ENCODE measurements around the gene MCRIP1. TPM values are rescaled to one million over a fixed set of nuclear protein-coding genes. Genes with fewer than 3 reads are reported as not detected.

MCRIP1 gene
- polyA plus RNA-seq, 1 donor: 60.9 TPM

DNA sequence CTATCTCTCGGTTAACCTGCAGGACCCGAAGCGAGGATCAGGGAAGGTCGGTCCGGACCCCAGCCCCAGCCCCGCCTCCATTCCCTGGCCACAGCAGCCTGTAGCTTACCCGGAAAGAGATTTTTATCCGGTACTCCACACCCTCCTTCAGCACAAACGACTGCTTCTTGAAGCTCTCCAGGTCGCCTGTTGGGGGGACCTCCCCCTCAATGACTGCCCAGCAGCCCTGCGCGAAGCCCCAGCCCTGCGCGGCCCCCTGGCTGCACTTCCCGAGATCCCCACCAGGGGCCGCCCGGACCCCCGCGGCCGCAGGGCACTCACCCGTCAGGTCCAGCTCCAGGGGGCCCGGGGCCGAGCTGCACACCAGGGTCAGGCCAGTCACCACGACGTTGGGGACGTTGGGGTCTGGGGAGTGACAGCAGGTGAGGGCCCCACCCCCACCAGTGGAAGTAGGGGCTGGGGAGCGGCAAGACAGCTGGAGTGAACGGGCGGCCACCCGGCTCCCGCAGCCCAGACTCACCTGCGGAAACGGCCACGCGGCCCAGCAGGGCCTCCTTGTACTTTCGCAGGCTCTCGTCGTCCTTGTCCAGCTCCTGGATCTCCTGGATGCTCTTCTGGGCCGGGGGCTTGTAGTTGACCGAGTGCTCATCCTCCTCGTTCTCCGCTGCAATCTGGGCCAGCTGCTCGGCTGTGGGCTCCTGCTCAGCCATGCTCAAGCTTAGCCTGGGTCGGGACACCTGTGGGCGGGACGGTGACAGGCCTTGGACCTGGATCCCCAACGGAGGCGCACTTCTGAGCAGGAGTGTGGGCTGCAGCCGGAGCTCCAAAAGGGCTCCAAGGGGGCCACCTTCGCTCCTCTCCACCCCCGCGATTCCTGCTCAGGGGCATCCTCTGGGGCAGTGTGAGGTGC is 36.4 kb upstream of the MCRIP1 start:
- no peaks in the 10 kb centered on the region for H3K27me3 ChIP-seq (ENCODE audit: control insufficient read depth, insufficient read depth, low read length)
- H3K27ac ChIP-seq (ENCODE audit: low read length): peak overlapping the region; percentile 89
- peak overlapping the region; percentile 85 for H3K4me3 ChIP-seq (ENCODE audit: low read length)
- peaks cover 13% of the 10 kb centered on the region for H3K9me3 ChIP-seq (ENCODE audit: control insufficient read depth, low read depth, low read length)
- no CpG with 5 or more reads among the region's 52 CpGs for WGBS (ENCODE audit: insufficient coverage, low lambda C conversion rate)
- H3K36me3 ChIP-seq (ENCODE audit: control insufficient read depth, insufficient read depth, low read length): peaks cover 42% of the 10 kb centered on the region
- peak in 1 of 2 donors; percentile 48 for DNase-seq
- peaks cover 59% of the 10 kb centered on the region for H3K4me1 ChIP-seq (ENCODE audit: control insufficient read depth, insufficient read depth, low read length)

DNA sequence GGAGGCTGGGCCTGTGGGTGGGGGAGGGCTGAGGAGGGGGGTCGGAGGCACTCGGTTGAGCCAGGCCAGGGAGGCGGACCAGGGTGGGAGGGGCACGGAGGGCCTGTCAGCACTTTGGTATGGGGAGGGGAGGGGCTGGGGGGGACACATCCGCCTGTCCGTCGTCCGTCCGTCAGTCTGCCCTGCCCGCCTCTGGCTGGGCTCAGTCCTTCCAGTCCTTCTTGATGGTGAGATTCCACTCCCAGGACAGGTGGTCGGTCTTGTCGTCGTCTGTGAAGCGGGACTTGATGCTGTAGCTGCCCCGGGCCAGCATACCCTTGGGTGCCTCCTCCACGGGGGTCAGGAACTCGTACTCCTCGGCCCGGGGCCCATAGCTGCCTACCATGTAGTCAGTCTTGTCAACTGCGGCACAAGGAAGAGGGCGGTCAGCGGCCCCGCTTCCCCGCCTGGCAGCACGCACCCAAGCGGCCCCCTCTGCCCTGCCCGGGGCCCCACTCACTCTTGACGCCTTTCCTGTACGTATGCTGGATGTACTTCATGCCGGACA is 35.7 kb upstream of the MCRIP1 start:
- no CpG with 5 or more reads among the region's 30 CpGs for WGBS (ENCODE audit: insufficient coverage, low lambda C conversion rate)
- peak in 1 of 2 donors; percentile 33 for DNase-seq

DNA sequence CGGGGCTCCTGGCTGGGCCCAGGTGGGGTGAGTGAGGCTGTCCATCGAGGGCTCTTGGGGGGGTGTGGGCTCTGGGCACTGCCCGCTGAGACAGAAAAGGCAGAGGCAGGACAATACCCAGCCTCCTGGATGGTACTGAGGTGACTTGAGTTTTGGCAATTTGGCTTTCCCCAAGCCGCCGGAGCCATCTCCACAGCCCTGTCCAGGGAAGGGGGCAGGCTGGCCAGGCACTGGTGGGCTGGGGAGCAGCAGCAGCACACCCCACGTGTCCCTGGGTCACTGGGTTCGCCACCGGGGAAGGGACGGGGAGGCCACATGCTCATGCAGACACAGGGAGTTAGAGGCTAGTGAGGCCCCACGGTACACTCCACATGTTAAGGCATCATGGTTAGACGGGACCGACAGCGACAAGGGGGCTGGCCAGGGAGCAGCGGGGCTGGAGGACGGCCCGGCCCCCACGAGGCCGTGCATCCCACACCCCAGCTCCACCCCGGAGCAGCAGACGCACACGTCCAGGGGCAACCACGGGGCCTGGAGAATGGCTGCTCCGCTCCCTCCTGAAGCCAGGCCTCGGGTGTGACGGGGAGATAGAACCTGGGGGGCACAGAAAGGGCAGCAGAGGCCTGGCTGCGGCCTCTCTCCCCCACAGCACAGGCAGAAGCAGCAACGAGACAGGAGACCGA is 35.0 kb upstream of the MCRIP1 start:
- Histone ChIP-seq H3K27me3 (ENCODE audit: control insufficient read depth, insufficient read depth, low read length) (no peaks in the 10 kb centered on the region), H3K36me3 (ENCODE audit: control insufficient read depth, insufficient read depth, low read length) (peaks cover 51% of the 10 kb centered on the region), H3K27ac (ENCODE audit: low read length) (peak overlapping the region; percentile 80), H3K9me3 (ENCODE audit: control insufficient read depth, low read depth, low read length) (peaks cover 13% of the 10 kb centered on the region), H3K4me1 (ENCODE audit: control insufficient read depth, insufficient read depth, low read length) (peaks cover 69% of the 10 kb centered on the region), H3K4me3 (ENCODE audit: low read length) (no peak overlapping the region)
- DNase-seq: peak in 1 of 2 donors; percentile 42
- WGBS (ENCODE audit: insufficient coverage, low lambda C conversion rate): no CpG with 5 or more reads among the region's 28 CpGs

More for the DNA sequence above, 35.7 kb upstream of the MCRIP1 start:
- Histone ChIP-seq H3K27me3 (ENCODE audit: control insufficient read depth, insufficient read depth, low read length) (no peaks in the 10 kb centered on the region), H3K4me1 (ENCODE audit: control insufficient read depth, insufficient read depth, low read length) (peaks cover 65% of the 10 kb centered on the region), H3K4me3 (ENCODE audit: low read length) (no peak overlapping the region), H3K9me3 (ENCODE audit: control insufficient read depth, low read depth, low read length) (peaks cover 13% of the 10 kb centered on the region), H3K27ac (ENCODE audit: low read length) (peak overlapping the region; percentile 89), H3K36me3 (ENCODE audit: control insufficient read depth, insufficient read depth, low read length) (peaks cover 48% of the 10 kb centered on the region)

DNA sequence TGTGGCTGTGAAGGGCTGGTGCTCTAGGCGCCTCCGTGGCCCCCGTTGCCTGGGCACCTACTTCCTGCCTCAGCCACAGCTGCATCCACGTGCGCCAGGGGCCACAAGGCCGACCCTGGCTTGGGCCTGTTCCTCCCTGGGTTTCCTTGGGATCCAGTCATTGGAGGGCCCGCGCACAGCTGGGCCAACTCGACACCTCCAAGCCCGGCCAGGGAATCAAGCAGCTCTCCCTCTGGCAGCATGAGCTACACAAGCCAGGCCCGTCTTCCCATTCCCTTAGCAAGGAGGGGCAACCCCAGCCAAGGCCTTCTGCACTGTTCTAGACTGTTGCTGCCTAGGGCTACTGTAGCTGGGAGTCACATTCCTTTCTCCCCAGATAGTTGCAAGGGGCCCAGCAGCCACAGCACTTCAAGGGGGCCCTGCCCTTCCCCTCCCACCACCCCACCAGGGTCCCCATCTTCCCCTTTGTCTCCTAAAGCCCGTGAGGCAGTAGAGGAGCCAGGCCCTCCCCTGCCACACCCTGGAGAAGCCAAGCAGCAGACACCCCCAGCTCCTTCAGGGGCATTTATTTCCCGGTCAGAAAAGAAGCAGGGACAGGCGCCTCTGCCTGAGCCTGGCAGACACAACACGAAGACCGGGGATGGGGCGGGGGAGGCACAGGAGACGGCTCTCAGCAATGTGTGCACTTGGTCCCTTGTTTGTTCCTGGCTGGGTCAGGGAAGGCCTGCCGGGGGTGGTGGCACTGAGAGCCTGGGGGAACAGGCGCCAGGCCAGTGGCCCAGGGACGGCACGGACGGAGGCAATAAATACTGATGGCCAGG is 34.3 kb upstream of the MCRIP1 start:
- no CpG with 5 or more reads among the region's 23 CpGs for WGBS (ENCODE audit: insufficient coverage, low lambda C conversion rate)
- Histone ChIP-seq H3K4me3 (ENCODE audit: low read length) (no peak overlapping the region), H3K36me3 (ENCODE audit: control insufficient read depth, insufficient read depth, low read length) (peaks cover 53% of the 10 kb centered on the region), H3K27ac (ENCODE audit: low read length) (peak overlapping the region; percentile 80), H3K27me3 (ENCODE audit: control insufficient read depth, insufficient read depth, low read length) (no peaks in the 10 kb centered on the region), H3K4me1 (ENCODE audit: control insufficient read depth, insufficient read depth, low read length) (peaks cover 75% of the 10 kb centered on the region), H3K9me3 (ENCODE audit: control insufficient read depth, low read depth, low read length) (peaks cover 13% of the 10 kb centered on the region)
- peak in 1 of 2 donors; percentile 62 for DNase-seq

DNA sequence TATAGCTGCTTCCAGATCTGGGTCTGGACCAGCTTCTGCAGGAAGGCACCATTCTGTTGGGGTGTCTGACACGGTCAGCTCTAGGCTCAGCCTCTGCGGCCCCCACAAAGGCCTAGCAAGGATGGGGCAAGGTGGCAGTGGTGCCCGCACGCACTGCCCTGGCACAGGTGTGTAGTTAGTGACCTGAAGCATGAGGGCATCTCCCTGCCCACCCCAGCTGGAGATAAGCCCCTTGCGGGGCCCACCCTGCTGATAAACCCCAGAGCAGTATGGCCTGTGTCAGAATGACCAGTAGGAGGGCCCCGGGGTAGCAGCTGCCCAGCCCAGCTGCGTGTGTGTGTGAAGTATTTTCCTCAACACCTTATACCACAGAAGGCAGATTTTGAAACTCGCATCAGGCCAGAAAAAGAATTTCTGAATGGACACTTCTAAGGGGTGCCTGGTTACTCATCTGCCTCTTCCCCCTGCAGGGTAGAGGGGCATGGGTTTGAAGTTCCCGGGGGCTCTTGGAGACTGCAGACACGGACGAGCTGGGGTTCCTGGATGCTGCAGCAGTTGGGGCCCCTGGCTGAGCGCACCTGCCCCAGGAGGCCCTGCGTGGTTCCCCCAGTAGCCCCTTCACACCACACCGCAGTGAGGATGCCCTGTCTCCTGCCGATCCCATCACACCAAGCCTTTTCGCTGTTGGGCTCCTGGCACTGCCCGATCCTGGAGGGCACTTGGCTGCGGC is 33.5 kb upstream of the MCRIP1 start:
- peak overlapping the region; percentile 80 for H3K27ac ChIP-seq (ENCODE audit: low read length)
- H3K36me3 ChIP-seq (ENCODE audit: control insufficient read depth, insufficient read depth, low read length): peaks cover 53% of the 10 kb centered on the region
- peaks cover 8% of the 10 kb centered on the region for H3K9me3 ChIP-seq (ENCODE audit: control insufficient read depth, low read depth, low read length)
- H3K27me3 ChIP-seq (ENCODE audit: control insufficient read depth, insufficient read depth, low read length): no peaks in the 10 kb centered on the region
- H3K4me1 ChIP-seq (ENCODE audit: control insufficient read depth, insufficient read depth, low read length): peaks cover 75% of the 10 kb centered on the region
- DNase-seq: no peak
- no CpG with 5 or more reads among the region's 18 CpGs for WGBS (ENCODE audit: insufficient coverage, low lambda C conversion rate)
- H3K4me3 ChIP-seq (ENCODE audit: low read length): no peak overlapping the region

DNA sequence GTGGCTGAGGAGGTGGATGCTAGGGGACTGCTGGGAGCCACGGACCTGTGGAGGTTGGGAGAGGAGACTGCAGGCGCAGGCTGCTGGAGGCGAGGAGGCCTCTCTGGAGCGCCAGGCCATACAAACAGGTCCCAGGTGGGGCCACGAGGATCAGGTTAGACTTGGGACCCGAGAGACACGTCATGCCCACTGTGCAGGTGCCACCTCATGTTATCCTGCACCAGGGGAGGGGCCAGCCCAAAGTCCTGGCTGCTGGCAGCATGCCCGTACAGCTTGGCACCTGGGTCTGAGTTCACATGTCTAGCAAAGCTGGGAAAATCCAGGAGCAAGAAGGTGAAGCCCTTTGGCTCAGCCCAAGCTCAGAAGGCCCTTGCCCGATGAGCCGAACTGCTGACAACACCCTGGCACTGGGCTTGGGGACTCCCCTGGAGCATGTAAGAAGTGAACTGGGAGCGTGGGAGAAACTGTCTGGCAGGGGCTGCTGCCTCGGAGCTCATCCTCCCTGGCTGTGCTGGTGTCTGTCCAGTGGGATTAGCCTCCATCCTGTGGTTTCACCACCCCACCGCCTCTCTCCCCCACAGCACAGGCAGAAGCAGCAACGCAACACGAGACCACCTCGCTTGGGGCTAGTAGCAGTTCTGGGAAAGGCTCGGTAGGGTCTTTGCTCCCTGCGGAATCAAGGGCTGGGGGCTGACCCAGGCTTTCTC is 32.8 kb upstream of the MCRIP1 start:
- Histone ChIP-seq H3K36me3 (ENCODE audit: control insufficient read depth, insufficient read depth, low read length) (peaks cover 53% of the 10 kb centered on the region), H3K27me3 (ENCODE audit: control insufficient read depth, insufficient read depth, low read length) (no peaks in the 10 kb centered on the region), H3K4me3 (ENCODE audit: low read length) (no peak overlapping the region), H3K9me3 (ENCODE audit: control insufficient read depth, low read depth, low read length) (peaks cover 6% of the 10 kb centered on the region), H3K4me1 (ENCODE audit: control insufficient read depth, insufficient read depth, low read length) (peaks cover 76% of the 10 kb centered on the region), H3K27ac (ENCODE audit: low read length) (peak overlapping the region; percentile 83)
- WGBS (ENCODE audit: insufficient coverage, low lambda C conversion rate): no CpG with 5 or more reads among the region's 18 CpGs
- DNase-seq: peak; percentile 94 to 95

DNA sequence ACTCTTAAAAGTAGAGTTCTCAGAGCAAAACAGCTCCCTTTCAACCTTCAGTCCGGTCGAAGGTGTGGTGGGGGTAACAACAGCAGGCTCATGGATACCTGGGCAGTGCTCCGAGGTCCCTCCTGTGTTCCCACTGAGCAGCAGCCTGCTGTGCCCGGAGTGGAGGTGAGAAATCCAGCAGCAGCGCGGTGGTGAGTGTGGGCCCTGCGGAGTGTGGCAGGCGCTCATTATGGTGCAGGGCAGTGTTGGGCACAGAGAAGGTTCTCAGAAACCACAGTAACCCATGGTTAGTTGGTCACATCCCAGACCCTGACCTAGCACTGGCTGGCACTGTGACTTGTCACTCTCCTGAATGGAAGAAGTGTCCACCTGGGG is 32.3 kb upstream of the MCRIP1 start:
- Histone ChIP-seq H3K36me3 (ENCODE audit: control insufficient read depth, insufficient read depth, low read length) (peaks cover 53% of the 10 kb centered on the region), H3K27me3 (ENCODE audit: control insufficient read depth, insufficient read depth, low read length) (no peaks in the 10 kb centered on the region), H3K9me3 (ENCODE audit: control insufficient read depth, low read depth, low read length) (peaks cover 6% of the 10 kb centered on the region), H3K27ac (ENCODE audit: low read length) (peak overlapping the region; percentile 83), H3K4me1 (ENCODE audit: control insufficient read depth, insufficient read depth, low read length) (peaks cover 76% of the 10 kb centered on the region), H3K4me3 (ENCODE audit: low read length) (no peak overlapping the region)
- no CpG with 5 or more reads among the region's 8 CpGs for WGBS (ENCODE audit: insufficient coverage, low lambda C conversion rate)
- DNase-seq: no peak

DNA sequence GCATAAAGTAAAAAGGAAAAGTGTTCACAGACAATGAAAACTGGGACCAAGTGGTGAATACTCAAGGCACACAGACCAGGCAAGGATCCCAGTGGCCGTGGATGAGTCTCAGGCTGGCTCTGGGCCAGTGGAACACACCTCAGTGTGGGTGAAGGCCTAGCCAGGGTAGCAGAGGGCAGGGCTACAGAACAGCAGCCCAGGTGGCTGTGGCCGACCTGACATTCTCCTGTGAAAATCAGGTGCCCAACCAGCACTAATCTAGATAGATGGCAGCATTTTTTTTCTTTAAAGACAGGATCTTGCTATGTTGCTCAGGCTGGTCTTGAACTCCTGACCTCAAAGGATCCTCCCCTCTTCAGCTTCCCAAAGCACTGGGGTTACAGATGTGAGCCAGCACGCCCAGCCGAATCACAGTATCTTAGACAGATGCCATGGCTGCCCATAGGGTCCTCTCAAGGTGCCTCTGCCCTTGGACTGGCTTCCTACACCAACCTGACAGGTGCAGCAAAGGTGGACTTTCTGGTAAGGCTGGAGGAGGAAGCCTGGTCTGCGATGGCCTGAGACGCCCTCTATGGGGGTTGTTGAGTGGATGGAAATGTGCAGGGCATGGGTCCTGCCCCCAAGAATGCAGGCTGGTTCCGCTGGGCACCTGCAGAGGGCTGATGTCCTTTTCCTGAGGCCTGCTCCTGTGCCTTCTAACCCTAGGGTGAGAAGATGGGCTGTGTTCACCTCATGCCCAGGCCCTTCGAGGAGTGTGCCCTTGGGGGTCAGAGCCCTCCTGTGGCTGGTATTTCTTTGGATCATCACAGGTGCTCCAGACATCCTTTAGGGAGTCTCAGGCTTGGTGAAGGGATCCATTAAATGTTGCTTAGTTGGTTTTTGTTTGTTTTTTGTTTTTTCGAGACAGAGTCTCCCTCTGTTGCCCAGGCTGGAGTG is 31.0 kb upstream of the MCRIP1 start:
- no peak for DNase-seq
- H3K9me3 ChIP-seq (ENCODE audit: control insufficient read depth, low read depth, low read length): peaks cover 9% of the 10 kb centered on the region
- H3K27ac ChIP-seq (ENCODE audit: low read length): no peak overlapping the region
- no peak overlapping the region for H3K4me3 ChIP-seq (ENCODE audit: low read length)
- WGBS (ENCODE audit: insufficient coverage, low lambda C conversion rate): no CpG with 5 or more reads among the region's 9 CpGs
- H3K36me3 ChIP-seq (ENCODE audit: control insufficient read depth, insufficient read depth, low read length): peaks cover 46% of the 10 kb centered on the region
- H3K4me1 ChIP-seq (ENCODE audit: control insufficient read depth, insufficient read depth, low read length): peaks cover 66% of the 10 kb centered on the region
- H3K27me3 ChIP-seq (ENCODE audit: control insufficient read depth, insufficient read depth, low read length): no peaks in the 10 kb centered on the region

All from large intestine (tissue), 3 donors.